NAMALWA (cell line): ENCODE results near the gene ATE1.
"Not testable (repeated sequence)": the region's sequence is repeated elsewhere in the genome, so short reads cannot be mapped to it uniquely, and the experiment has no call there.

Experiments
- DNase-seq: peaks from one replicate; pipeline ENCODE4 v3.0.0-alpha.2; 2015; ENCODE audit warnings: low spot score

The ATE1 gene

DNA sequence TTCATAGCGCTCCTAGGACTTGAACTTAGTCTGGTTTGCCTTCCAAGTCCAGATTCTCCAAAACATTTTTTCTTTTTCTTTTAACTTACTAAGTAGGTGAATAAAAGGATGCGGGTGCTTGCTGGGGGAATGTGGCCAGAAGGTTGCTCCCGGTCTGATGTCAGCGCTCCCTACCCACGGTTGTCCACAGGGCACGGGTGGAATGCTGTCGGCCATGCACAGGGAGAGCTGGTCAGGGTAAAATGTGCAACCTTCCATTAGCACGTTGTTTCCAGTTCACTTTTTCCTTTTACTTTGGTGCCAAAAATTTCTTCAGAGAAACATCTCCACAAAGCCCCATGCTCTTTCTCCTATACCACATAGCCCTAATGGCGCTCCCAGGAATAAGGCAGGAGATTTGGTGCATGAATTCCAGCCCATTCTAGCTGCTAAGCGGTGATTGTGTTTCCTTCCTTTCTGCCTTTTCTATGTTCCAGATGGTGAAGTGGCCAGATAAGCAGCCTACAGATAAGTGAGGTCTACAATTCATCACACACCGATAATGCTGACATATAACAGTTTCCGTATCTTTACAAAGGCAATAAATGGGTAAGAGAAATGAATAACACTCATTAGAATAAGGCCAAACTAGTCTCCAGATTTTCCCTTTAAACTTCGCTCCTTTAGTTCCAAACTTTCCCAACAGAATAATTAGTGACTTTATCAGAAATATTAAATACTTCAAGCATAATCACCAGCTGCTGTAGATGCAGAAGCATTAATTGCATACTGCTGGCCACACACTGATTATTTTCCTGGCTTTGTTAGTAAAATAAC lies 191.3 kb downstream of the ATE1 start:
- no peak for DNase-seq

DNA sequence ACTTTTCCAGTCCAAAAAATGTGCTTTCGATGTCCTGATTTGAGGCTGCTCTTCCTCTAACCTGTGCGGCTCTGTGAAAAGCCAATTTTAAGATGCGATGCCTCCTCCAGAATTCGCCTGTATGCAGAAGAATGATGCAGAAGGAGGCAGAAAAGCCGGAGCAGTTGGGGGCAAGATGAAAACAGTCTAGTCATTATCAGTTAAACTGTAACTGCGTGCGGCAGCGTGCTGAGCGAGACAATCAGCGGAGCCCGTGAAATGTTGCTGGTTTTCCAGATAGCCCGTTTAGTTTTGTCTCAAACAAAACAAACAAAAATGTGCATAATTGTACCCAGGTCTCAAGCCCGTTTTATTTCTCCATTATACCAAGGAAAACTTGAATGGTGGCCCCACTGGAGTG lies 192.6 kb downstream of the ATE1 start:
- DNase-seq = no peak

DNA sequence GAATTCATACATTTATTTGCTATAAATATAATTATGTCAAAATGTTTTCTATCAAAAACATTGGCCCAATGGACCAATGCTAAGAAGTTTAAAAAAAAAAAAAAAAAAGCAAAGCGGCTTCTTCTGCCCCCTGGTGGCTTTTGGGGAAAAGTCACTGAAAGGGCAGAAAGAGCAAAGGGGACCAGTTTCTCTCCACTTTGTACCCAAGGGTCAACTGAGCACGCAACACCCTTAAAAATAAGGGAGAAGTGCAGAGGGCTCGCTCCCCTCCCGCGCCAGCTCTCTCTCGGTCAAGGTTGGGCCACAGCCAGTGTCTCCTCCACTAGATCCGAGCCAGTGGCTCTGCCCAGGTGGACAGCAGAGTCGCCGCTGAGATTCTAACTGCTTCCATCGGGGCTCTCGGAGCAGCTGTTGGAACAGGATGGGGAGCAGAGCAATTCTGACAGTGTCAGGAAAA lies 193.2 kb downstream of the ATE1 start:
- peak; percentile 47 for DNase-seq

DNA sequence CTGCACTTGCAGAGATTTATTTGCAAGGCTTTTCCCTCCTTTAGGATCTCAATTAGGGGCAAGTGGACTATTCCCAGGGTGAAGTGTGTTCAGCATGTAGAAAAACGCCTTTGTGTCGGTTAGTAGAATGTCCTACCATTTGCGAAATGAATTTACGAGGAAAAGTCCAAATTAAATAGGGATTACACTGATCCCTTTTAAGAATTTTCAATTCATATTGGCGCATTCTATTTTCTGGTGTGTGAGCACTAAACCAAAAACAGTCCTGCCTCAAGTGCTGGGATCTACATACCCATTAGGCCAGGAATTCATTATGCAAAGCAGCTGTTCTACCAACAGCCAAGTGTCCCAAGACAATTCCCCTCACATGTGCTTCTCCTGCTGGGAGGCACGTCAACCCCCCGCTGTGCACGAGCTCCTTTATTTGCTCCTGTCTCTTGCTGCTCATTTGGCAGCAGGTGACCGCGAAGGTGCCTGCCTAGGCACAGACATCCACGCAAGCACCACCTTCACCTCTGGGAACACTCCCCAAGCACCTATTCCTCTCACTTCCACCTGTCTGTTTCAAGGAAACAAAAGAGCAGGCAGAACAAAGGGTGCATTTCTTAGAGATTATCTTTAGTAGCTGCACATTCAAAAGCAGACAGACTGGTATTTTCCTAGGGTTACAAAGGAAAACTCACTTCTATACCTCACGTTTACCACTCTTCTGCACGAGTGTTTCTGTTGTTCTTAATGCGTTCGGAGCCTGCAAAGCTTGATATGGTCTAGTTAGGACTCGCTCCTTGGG lies 195.0 kb downstream of the ATE1 start:
- no peak for DNase-seq

DNA sequence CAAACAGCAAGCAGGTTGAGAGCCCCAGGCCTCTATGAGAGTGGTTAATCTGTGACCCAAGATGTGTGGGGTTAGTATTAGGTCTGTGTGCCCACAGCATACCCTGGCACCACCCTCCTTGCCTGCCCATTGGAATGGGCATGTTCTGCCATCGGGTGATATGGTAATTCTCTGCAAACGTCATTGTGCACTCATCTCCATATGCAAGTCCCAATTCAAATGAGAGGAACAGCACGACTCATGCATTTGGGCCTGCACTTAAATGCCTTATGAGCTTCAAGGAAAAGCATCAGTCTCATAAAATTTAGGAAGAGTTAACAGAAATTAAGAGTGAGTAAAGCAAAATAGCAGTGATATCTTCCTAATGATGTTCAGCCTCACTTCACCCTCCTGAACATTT lies 195.7 kb downstream of the ATE1 start:
- DNase-seq = no peak

DNA sequence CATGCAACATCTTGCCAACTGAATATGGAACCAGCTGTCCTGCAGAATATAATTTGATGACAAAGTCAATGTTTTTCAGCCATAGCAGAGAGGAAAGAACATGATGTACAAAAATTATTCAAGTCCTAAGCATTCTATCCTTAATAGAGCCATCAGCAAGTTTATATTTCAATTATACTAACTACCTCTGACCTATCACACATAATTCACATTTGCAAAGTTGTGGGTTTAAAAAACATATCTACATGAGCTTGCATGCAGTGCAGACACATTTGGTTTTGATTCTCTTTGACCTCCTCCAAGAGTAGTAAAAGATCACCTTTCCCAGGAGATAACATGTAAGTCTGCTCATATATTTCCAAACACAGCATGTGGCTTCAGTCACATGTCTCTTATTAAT lies 203.5 kb downstream of the ATE1 start:
- no peak for DNase-seq

DNA sequence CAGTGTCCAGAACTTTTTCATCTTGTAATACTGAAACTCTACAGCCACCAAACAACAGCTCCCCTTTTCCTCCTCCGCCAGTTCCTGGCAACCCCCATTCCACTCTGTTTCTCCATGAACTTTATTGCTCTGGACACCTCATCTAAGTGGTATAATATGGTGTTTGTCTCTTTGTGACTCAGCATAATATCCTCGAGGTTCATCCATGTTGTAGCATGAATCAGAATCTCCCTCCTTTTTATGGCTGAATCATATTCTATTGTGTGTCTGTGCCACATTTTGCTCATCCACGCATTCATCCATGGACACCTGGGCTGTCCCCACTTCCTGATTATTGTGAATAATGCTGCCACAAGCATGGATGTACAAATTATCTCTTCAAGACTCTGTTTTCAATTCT lies 205.2 kb downstream of the ATE1 start:
- DNase-seq = no peak

DNA sequence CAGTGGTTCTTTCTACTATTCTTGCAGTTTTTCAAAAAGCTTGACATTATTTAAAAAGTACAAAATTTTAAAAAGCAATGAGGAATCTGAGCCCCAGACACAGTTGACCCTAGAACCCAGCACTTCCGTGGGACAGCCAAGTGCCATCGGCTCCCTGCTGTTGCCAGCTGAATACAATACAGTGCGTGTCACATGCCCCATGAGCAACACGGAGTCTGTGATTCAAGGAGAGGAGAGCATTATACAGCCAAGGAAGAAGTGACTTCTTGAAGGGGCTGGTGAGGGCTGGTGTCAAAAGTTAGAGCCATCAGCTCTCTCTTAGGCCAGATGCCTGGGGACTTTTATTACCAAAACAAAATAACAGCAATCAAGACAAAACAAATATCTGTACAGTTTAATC lies 206.6 kb downstream of the ATE1 start:
- no peak for DNase-seq

DNA sequence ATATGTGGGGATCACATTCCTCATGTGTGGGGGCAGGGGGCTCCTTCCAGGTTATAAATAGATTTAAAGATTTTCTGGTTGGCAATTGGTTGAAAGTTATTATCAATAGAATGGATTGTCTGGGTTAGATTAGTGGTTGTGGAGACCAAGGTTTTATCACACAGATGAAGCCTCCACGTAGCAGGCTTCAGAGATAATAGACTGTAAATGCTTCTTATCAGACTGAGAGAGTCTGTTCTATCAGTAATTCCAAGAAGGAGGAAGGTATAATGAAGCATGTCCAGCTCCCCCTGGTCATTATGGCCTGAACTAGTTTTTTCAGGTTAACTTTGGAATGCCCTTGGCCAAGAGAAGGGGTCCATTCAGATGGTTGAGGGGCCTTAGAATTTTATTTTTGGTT lies 211.9 kb downstream of the ATE1 start:
- no peak for DNase-seq

DNA sequence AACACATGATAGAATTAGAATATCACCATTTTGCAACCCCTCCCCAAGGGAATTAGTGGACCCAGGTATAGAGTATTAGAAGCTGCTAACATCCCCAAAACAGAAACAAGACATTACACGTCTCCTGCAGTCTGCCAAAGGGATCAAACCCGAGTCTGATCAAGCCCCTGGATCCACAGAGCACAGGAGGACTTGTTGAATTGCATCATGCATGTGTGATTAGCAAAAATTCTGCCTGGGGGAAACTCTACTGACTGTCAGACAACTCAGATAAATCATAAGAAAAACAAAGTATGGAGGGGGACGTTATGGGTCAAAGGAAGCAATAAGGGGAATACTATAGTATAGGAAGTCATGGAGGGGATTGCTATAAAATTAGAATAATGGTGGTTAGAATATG lies 212.8 kb downstream of the ATE1 start:
- DNase-seq = no peak

DNA sequence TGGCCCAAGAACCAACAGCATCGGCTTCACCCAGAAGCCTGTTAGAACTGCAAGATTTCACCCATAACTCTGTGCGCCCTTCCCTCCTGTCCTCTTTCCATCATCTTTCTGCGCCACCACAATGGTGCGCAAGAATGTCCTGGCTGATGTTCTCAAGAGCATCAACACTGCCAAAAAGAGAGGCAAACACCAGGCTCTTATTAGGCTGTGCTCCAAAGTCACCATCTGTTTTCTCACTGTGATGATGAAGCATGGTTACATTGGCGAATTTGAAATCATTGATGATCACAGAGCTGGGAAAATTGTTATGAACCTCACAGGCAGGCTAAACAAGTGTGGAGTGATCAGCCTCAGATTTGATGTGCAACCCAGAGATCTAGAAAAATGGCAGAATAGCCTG lies 214.3 kb downstream of the ATE1 start:
- no peak for DNase-seq

DNA sequence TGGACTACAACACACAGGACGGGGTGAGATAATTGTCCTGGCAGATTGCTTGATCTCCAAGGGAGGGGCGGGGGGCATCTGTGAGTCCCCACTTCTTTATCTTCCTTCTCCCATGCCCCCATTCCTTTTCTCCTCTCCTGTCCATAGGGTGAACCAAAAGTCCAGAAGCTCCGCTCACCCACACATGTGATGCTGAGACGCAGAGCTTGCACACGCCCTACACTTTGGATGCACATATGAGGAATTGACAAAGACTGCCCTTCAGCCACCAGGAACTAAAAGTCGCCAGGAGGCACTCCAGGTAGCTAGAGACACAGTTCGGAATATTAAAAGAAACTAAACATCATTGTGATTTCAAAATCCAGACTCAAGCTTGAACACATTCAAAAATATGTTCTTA lies 216.9 kb downstream of the ATE1 start:
- no peak for DNase-seq

DNA sequence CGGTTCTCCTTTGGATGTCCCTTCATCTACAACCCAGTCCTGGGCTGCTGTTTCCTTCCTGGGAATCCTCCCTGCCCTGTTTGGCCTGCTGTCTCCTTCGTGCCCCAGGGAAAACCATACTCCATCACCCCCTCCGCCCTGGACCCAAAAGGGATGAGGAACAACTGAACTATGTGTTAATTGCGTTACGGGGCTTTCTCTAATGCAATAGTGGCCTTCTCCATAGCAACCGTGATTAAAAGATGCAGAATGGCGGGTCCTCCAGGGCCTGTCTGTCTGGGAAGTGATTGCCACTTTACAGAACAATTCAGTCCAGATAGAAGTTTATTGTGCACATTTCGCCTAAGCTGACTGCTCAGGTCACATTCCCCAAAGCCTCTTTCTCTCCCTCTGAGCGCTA lies 217.6 kb downstream of the ATE1 start:
- DNase-seq = no peak

DNA sequence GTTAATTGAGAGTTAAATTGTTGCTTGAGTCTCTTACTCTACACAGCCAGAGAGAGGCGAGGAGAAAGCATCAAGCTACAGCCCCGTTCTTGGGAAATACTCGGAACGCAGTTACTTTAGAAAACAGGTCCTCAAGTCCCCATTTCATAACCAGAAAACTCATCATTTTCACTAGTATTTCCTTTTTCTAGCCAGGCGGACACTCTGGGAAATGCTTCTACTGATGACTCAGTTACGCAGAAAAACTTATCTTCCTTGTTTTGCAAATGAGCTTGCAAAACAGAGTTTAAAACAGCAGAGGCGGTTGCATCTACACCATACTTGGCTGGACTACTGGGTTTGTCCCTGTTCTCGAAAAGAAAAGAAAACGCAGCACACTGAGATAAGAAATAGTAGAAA lies 218.2 kb downstream of the ATE1 start:
- no peak for DNase-seq

DNA sequence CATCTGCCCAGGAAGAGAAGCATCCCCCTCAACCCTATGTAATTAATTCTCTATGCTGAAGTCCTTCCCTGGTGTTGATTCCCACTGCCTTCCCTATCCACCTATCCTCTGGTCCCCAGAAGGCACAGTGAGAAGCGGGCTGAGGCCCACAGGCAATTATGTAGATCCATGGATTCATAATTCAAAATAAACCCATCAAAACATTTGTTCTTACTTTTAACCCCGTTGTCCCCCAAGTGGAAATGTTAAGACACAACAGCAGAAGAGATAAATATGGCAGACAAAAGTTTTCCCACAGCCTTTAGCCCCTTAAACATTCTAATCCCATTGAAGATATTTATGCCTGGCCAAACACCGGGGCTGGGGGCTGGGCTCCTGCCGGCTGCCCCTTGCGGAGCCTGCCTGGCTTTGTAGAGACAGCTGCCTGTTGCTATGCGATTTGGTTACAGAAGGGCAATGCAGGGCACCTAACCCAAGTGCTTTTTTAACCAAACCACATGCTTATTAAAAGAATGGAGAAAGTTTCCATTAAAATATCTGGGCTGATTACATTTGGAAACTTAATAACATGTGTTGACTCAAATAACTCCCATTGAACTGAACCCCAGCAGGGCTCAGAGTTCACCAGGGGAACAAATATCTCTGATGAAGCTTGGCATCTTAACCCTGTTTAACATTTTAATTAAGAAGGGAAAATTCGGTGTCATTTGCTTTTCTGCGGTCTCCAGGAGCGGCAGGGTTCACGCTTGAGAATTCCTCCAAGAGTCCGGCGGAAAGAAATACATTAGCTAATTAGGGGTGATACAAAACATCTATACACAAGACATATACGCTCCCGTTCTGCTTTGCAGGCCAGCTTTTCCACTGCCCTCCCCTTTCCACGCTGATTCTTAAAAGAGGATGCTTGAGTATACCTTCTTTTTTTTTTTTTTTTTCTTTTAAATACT lies 218.8 kb downstream of the ATE1 start:
- DNase-seq = no peak

DNA sequence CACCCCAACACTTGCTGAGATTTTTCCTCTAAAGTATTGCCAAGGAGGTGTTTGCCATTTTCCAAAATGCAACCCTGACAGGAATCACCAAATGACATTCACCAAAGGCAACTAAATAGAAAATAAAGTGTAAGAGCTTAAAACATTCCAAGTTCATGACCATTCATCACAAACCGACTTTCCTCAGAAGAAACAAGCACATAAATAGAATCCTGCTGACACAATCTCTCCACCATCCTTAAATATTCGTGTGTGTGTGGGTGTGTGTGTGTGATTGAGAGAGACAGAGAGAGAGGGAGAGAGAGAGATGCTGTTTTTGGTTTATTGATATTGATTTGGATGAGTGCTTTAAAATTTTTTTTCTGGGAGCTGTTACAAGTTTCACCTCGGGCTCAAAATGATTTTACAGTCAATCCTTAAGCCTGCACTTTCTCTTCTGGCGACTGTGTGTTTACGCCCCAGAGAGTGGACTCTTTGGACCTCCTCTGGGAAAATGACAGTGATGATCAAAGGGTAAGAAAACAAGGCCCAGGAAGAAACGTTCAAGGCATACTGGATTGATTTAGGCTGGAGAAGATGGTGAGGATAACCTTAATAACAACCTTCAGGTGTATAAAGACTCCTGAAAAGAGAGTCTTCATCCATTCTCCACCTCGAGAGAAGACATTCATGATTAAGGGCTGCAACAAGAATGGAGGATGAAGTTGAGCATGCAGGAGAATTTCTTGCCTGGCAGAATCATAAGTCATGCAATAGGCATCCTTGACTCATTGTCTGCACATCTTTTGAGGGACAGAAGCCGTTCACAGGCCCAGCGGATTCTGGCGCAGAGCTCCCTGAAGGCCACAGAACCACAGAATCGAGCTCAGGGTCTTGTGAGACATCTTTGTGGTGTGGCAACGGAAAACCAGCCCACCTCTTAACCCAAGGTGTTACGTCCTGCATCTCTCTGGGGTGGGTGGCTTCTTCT lies 225.2 kb downstream of the ATE1 start:
- DNase-seq = no peak

DNA sequence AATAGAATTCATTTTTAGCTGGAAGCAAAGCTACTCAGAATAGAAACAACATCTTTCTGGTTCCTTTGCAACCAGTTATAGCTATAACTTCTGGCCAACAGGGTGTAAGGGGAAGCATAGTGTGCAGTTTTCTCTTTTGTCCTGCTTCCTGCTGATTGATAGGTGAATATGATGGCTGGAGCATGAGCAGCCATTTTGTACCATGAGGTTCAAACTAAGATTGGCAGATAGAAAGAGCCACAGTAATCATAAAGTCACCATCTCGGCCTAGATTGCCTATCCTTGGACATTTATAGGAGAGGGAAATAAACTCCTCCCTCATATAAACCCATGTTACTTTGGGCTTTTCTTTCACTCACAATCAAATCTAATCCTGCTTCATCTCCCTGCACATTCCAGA lies 227.4 kb downstream of the ATE1 start:
- DNase-seq = no peak

DNA sequence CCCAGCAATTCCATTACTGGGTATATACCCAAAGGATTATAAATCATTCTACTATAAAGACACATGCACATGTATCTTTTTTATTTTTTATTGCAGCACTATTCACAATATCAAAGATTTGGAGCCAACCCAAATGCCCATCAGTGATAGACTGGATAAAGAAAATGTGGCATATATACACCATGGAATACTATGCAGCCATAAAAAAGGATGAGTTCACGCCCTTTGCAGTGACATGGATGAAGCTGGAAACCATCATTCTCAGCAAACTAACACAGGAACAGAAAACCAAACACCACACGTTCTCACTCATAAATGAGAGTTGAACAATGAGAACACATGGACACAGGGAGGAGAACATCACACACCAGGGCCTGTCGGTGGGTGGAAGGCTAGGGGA lies 228.1 kb downstream of the ATE1 start:
- DNase-seq = not testable (repeated sequence)

DNA sequence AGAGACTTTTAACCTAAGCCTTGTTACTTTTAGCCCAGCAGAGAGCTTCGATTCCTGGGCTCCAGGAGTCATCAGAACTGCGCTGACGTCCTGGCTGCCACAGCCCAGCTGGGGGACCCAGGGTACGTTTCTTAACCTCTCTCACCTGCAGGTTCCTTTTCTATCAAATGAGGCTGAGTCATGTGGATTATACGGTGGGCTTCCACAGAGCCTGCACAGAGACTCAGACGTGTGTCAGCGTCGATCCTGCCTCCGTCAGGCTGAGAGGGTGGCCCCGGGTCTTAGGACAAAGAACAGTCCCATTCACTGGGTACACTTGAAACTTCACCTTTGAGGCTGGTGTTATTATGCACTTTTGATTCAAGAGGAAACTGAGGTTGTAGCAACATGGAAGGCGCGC lies 228.9 kb downstream of the ATE1 start:
- no peak for DNase-seq

DNA sequence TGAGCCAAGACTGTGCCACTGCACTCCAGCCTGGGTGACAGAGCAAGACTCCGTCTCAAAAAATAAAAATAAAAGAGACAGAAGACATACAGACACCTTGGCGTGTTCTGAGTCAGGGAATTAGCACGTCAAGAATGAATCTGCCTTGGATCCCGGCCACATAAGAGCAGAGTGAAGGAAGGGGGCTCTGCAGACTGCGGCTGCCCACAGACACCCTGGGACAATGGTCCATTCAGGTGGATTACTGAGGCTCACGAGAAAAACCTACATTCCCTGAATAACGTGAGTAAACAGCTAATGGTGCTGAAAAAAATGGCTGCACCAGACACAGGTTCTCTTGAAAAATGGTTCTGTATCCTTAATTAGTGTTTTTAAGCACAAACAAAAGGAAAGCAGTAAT lies 229.5 kb downstream of the ATE1 start:
- no peak for DNase-seq

DNA sequence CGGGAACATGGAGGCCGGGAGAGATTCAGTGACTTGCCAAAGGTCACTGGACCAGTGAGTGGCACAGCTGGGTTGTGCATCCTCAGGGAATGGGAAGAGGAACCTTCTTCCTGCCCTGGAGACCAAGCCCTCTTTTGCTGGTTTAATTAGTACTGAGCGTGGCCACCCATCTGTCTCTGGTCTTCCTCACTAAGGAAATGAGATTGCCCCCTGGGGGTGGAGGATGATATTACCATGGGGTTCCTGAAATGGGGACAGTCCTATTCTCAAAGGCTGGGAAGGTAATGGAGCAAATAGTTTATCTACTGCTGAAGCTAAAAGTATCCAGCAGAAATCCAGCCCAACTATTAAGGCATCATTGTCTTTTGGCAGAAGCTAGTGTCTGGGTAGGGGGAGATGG lies 231.0 kb downstream of the ATE1 start:
- peak; percentile 69 for DNase-seq
